HG03354 (cell line): ENCODE results near the gene AGMO.
"Not testable (repeated sequence)": the region's sequence is repeated elsewhere in the genome, so short reads cannot be mapped to it uniquely, and the experiment has no call there.

Experiments used
- ATAC-seq: cut with Tn5 transposase; IDR thresholded peaks from one replicate; pipeline ENCODE4 v1.9.1; 2021; ENCODE audit warnings: mild to moderate bottlenecking; ENCODE audit not compliant: unreplicated experiment, poor library complexity, severe bottlenecking

The AGMO gene

GRCh38 chr7:15341817-15342216 lies 220.0 kb downstream of the AGMO start:
- no peak for ATAC-seq

GRCh38 chr7:15336146-15336545 lies 225.7 kb downstream of the AGMO start:
- ATAC-seq: no peak

DNA sequence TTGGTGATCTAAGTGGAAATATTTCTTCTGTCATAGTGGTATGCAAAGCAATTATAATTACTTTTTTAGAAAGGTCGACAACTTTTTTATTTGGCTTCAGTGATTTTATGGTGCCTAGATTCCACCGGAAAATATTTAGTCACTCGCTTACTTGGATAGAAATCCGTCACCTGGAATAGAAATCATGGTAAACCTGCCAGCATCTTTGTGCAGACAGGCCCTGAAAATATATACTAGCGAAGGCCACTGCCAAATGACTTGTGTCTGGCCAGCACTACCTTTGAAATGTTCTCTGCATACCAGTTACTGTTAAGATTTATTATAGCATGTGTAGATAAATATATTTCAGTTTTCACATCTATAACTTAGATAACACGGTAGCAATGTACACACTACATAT lies 226.4 kb downstream of the AGMO start:
- ATAC-seq: no peak

GRCh38 chr7:15334536-15335263 lies 227.1 kb downstream of the AGMO start:
- ATAC-seq: no peak

DNA sequence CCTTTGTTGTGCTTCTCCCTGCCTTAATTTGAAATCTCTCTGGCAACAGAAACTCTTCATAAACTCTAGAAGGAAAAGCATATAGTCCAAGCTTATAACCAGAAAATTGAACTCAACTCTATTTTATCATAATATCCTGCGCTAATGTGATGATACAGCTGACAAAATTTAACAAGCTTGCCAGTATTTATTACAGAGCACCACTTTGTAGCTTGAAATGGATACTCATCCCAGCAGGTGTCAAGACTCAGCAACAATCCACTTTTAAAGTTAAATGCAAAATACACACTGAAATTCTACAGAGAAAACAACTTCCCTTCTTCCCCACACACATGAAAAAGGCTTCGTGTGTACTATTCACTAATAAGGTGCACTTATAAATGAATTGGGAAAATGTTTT lies 228.9 kb downstream of the AGMO start:
- ATAC-seq: no peak

DNA sequence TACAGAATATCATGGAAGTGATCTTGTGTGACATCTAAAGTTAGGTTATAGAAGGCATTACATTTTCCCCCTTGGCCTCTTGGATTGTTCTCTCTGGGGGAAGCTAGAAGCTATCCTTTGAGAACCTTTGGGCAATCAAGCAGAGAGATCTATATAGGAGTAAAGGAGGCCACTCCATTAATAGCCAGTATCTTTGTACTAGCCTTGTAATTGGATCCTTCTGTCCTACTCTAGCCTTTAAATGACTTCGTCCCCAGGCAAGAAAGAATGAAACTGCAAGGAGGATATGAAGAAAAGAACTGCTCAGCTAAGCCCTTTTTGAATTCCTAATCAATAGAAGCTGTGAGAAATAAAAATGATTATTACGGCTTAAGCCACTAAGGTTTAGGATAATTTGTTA lies 230.9 kb downstream of the AGMO start:
- no peak for ATAC-seq

- ATAC-seq: no peak
These were observed 234.8 kb downstream of the AGMO start for GRCh38 chr7:15327001-15327400.

- ATAC-seq: no peak
These were observed 235.7 kb downstream of the AGMO start for GRCh38 chr7:15326044-15326644.

DNA sequence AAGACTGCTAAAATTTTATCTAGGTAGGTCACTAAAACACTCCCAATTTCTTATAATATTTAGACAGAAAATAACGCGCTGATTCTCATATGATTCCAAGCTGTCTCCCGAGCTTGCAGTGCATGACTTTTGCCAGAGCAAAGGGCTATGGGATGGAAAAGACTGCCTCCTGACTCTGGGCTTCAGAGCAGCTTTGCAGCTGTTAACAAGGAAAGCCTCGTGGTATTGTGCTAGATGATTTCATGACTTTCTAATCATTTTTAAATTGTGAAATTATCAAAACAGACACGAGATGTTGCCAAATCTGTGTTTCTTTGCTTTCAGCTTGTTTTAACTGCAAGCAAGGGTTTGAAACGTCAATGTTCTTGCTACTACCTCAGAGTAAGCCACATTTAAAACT lies 238.3 kb downstream of the AGMO start:
- ATAC-seq: no peak

DNA sequence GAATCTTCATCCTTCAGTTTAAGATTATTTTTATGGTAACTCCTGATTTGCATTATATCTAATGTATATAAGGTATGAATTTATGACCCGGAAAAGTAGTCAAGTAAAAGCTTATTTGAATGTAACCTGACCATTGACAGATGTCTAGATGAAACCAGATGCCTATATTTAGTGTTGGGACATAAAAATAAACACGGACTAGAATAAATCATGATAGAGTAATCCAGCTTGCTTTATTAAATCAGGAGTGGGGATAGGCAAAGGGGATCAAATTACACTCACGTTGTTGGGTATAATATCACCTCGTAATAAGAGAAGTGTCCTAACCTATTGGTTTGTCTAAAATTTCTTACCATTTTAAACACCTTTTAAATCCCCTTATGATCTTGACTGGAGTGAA lies 244.6 kb downstream of the AGMO start:
- no peak for ATAC-seq

- ATAC-seq: no peak
These were observed 246.1 kb downstream of the AGMO start for GRCh38 chr7:15315678-15316077.

- ATAC-seq: no peak
These were observed 246.9 kb downstream of the AGMO start for GRCh38 chr7:15314922-15315321.

DNA sequence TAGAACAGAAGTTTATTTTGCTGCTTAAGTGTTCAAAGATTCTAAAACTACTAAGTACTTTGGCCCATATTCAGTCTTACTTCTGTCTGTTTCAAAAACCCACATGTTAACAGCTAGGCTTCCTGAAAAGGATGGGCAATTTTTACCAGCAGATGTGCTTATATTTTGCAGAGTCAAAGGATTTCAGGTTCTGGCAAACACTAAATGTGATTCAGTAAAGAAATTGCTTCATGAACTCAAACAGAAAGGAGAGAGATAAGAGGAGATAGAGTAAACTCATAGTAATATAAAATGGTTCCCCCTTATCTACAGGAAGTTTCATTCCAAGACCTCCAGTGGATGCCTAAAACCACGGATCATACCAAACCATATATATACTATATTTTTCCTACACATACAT lies 248.5 kb downstream of the AGMO start:
- ATAC-seq: no peak

DNA sequence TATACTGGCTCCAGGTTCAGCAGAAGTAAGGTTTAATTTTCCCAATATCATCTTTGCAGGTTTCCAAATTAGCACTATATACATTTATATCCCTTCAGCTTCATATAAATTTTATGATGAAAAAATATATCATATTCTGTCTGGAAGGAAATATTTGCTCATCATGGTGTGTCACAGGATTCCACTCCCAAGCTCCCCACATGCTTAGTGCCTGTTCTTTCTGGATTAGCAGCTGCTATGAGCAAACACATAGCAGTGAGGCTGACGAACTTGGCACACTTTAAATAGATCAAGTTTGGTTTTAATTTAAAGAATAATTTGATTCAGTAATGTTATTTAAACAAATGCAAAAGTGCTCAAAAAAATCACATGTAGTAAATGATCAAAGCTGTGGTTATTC lies 251.9 kb downstream of the AGMO start:
- ATAC-seq: no peak

DNA sequence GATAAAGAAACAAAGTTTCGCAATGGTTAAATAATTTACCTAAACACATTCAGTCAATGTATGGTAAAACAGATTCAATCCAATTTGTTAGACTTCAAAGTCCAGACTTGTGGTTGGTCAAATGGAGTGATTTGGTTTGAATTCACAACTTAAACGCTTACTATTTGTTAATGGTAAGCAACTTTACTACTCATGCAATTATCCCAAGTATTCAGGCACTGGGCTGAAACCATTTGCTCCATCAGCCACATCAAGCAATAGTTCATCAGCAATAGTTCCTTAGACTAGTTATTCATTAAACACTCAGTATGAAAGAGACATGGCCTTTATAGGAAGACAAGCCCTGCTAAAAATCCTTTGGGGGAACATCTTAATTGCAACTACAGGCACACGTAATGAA lies 253.0 kb downstream of the AGMO start:
- no peak for ATAC-seq

DNA sequence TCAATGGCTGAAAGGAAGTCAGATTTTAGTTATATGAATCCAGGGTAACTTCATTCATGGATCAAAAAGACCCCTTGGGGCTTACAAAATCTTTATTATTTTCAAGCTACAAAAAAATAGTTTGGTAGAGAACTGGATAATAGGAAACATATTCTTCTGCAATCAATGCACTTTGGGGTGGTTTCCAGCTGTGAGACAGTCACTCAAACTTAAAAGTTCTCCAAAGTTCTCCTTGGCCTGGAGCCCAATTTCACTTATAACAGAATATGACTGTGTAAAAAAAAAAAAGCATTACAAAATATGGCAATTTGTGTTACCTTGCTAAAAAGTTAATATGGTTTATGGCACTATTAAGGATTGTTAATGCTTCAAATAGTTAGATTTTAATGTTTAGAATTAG lies 255.5 kb downstream of the AGMO start:
- ATAC-seq: no peak

GRCh38 chr7:15305002-15305600 lies 256.7 kb downstream of the AGMO start:
- peak; percentile 90 for ATAC-seq

DNA sequence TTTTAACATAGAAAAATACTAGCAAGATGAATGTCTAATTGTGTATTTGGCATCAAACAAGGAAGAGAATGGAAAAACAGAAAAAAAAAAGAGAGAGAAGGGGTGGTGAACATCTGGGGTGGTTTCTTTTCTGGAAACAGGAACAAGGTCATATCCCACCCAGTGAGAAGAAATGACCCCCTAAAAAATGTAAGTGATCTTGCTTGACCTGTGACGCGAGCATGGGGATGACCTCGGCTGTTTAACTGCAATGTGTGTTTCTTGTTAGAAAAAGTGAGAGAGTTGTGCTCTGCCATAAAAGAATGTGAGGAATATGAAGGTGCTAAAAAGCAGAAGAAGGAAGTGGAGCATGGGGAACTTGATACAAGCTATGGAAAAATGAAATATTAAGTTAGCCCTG lies 258.5 kb downstream of the AGMO start:
- no peak for ATAC-seq

- not testable (repeated sequence) for ATAC-seq
These were observed 260.8 kb downstream of the AGMO start for GRCh38 chr7:15300986-15301385.

DNA sequence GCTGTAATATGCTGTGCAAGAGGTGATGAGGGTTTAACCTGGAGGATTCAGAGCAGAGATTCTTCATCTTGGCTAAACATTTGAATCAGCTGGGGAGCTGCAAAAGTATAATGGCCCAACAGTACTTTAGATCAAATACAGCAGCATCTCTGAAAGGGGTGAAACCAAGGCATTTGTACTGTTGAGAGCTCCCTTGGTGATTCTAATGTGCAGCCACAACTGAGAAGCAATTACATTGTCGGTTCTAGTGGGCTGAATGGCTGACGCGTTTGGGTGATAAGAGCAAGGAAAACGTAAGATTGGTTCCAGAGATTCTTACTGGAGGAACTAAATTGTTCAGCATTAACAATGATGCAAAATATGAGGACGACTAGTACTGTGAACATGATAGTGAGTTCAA lies 269.7 kb downstream of the AGMO start:
- ATAC-seq: no peak

GRCh38 chr7:15291699-15292098 lies 270.1 kb downstream of the AGMO start:
- no peak for ATAC-seq
